Spleen (tissue), 7 donors: ENCODE data around the gene AMN1.

Experiments used
- POLR2AphosphoS5 ChIP-seq, 3 donors: sonication (generic); formaldehyde crosslinking; IDR thresholded peaks; one replicate each; pipeline ENCODE4 v1.5.1; 2017; ENCODE audit warnings: antibody characterized with exemption in 3 of 3
- TF ChIP-seq, protein P1 (sequence below), 11 experiments: fragments of 200-600 bp in 7 of 11; fragments of 450-650 bp in 4 of 11; sonication (generic) in 4 of 11; IDR thresholded peaks in 8 of 11; conservative IDR thresholded peaks in 3 of 11; 1 replicate in 7 of 11; 2 replicates in 4 of 11; pipeline versions ENCODE4 v1.4.0 to v1.8.0; 2016 to 2021; ENCODE audit warnings: antibody characterized with exemption in 11 of 11, inconsistent platforms in 4 of 11, mild to moderate bottlenecking in 1 of 11
- donor health status: DM: no; HTN: no; CAD: no; lungs with moderate emphysema.
- donor health status: DM: no; HTN: no; CAD: no.
- donor health status: DM: no; HTN: no; CAD: no.

- TF ChIP-seq, protein P1, sequence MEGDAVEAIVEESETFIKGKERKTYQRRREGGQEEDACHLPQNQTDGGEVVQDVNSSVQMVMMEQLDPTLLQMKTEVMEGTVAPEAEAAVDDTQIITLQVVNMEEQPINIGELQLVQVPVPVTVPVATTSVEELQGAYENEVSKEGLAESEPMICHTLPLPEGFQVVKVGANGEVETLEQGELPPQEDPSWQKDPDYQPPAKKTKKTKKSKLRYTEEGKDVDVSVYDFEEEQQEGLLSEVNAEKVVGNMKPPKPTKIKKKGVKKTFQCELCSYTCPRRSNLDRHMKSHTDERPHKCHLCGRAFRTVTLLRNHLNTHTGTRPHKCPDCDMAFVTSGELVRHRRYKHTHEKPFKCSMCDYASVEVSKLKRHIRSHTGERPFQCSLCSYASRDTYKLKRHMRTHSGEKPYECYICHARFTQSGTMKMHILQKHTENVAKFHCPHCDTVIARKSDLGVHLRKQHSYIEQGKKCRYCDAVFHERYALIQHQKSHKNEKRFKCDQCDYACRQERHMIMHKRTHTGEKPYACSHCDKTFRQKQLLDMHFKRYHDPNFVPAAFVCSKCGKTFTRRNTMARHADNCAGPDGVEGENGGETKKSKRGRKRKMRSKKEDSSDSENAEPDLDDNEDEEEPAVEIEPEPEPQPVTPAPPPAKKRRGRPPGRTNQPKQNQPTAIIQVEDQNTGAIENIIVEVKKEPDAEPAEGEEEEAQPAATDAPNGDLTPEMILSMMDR (IDR thresholded peaks at IDR 0.05 in 8 of 11, conservative IDR thresholded peaks at IDR 0.05 in 3 of 11) = no peak
- TF ChIP-seq POLR2AphosphoS5 (IDR thresholded peaks at IDR 0.05) = no peak
Observed at GRCh38 chr12:31745242-31745641, 16.4 kb upstream of the AMN1 start.
